ENCODE measurements around the gene MANF.
A peak's percentile ranks its signal among the peaks of the same experiment; 100 is the strongest.
"Not testable (repeated sequence)": the region's sequence is repeated elsewhere in the genome, so short reads cannot be mapped to it uniquely, and the experiment has no call there.

MANF gene

GRCh38 chr3:51384726-51385473, at the start of gene MANF:
TSS of gene MANF (plus strand) at chr3:51385291. CDS start at chr3:51385343, 52 bp downstream.
- peak; percentile 97 for DNase-seq (ENCODE audit: low read depth)

GRCh38 chr3:51336261-51336660, 48.8 kb upstream of the MANF start:
- DNase-seq (ENCODE audit: low read depth), result no peak

GRCh38 chr3:51337666-51338065, 47.4 kb upstream of the MANF start:
- DNase-seq (ENCODE audit: low read depth), result no peak

GRCh38 chr3:51338632-51339031, 46.5 kb upstream of the MANF start:
- no peak for DNase-seq (ENCODE audit: low read depth)

GRCh38 chr3:51340013-51340829, 44.9 kb upstream of the MANF start:
- DNase-seq (ENCODE audit: low read depth), result no peak

- no peak for DNase-seq (ENCODE audit: low read depth)
Measured at GRCh38 chr3:51340989-51341636, 44.0 kb upstream of the MANF start.

GRCh38 chr3:51343918-51344687, 41.0 kb upstream of the MANF start:
- DNase-seq (ENCODE audit: low read depth), result no peak

GRCh38 chr3:51350751-51351150, 34.3 kb upstream of the MANF start:
- DNase-seq (ENCODE audit: low read depth), result no peak

- no peak for DNase-seq (ENCODE audit: low read depth)
Measured at GRCh38 chr3:51353131-51353530, 32.0 kb upstream of the MANF start.

GRCh38 chr3:51353691-51354090, 31.4 kb upstream of the MANF start:
- no peak for DNase-seq (ENCODE audit: low read depth)

- DNase-seq (ENCODE audit: low read depth), result no peak
Measured at GRCh38 chr3:51354172-51354571, 30.9 kb upstream of the MANF start.

GRCh38 chr3:51354731-51355615, 30.1 kb upstream of the MANF start:
- no peak for DNase-seq (ENCODE audit: low read depth)

- DNase-seq (ENCODE audit: low read depth), result no peak
Measured at GRCh38 chr3:51355891-51356578, 29.1 kb upstream of the MANF start.

- no peak for DNase-seq (ENCODE audit: low read depth)
Measured at GRCh38 chr3:51357856-51358255, 27.2 kb upstream of the MANF start.

- DNase-seq (ENCODE audit: low read depth), result no peak
Measured at GRCh38 chr3:51358981-51359380, 26.1 kb upstream of the MANF start.

GRCh38 chr3:51360806-51361205, 24.3 kb upstream of the MANF start:
- DNase-seq (ENCODE audit: low read depth), result no peak

- DNase-seq (ENCODE audit: low read depth), result no peak
Measured at GRCh38 chr3:51361746-51362145, 23.3 kb upstream of the MANF start.

- DNase-seq (ENCODE audit: low read depth), result no peak
Measured at GRCh38 chr3:51362476-51362875, 22.6 kb upstream of the MANF start.

- DNase-seq (ENCODE audit: low read depth), result not testable (repeated sequence)
Measured at GRCh38 chr3:51368276-51368675, 16.8 kb upstream of the MANF start.

- DNase-seq (ENCODE audit: low read depth), result no peak
Measured at GRCh38 chr3:51371943-51372557, 13.0 kb upstream of the MANF start.
